Dendritic cell treated with granulocyte-macrophage colony-stimulating factor and Interleukin-4, amounts not matched to agents 40 ng/mL and 50 ng/mL, for 4 days (primary cell): ENCODE data around the gene ATP2A3.

Experiments used
- H3K27ac Mint-ChIP-seq: one replicate; pipeline ENCODE4 v1.8.0; 2022; ENCODE audit warnings: mild to moderate bottlenecking, mixed read lengths
- H3K27me3 Mint-ChIP-seq: one replicate; pipeline ENCODE4 v1.8.0; 2022; ENCODE audit warnings: mild to moderate bottlenecking, mixed read lengths
- H3K36me3 Mint-ChIP-seq: one replicate; pipeline ENCODE4 v1.8.0; 2022; ENCODE audit warnings: low read depth, mixed read lengths
- H3K4me1 Mint-ChIP-seq: one replicate; pipeline ENCODE4 v1.8.0; 2022; ENCODE audit warnings: low read depth, mixed read lengths
- H3K4me3 Mint-ChIP-seq: one replicate; pipeline ENCODE4 v1.8.0; 2022; ENCODE audit warnings: mild to moderate bottlenecking, moderate library complexity, mixed read lengths
- H3K9me3 Mint-ChIP-seq: one replicate; pipeline ENCODE4 v1.8.0; 2022; ENCODE audit warnings: mixed read lengths
- intact Hi-C: fragments of 100-400 bp; cut with micrococcal nuclease; formaldehyde crosslinking; loops from one replicate; pipeline ENCODE4 v1.15.0; 2022

ATP2A3 gene

DNA sequence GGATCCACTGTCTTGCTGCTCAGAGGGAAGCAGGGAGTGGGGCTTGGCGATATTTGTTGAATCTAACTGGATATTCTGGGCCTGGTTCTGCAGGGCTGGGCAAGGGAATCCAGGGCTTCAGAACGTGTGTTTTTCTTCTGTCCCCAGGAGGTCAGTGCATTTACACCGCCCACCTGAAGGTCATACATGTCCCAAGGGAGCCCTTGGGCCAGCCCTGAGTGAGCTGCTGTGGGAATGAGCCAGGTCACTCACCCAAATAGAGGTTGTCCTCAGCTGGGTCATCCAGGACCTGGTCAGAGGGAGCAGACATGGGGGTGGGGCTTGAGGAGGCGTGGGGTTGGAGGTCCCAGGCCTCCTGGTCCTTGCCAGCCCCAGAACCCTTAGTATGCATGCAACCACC lies 82.0 kb downstream of the ATP2A3 start:
- H3K27ac Mint-ChIP-seq, result no peak overlapping the region
- no peaks in the 10 kb centered on the region for H3K9me3 Mint-ChIP-seq
- H3K4me3 Mint-ChIP-seq, result no peak overlapping the region
- intact Hi-C loops, result no loop called here
- H3K27me3 Mint-ChIP-seq, result peaks cover 18% of the 10 kb centered on the region
- H3K4me1 Mint-ChIP-seq, result peaks cover 37% of the 10 kb centered on the region
- peaks cover 74% of the 10 kb centered on the region for H3K36me3 Mint-ChIP-seq

DNA sequence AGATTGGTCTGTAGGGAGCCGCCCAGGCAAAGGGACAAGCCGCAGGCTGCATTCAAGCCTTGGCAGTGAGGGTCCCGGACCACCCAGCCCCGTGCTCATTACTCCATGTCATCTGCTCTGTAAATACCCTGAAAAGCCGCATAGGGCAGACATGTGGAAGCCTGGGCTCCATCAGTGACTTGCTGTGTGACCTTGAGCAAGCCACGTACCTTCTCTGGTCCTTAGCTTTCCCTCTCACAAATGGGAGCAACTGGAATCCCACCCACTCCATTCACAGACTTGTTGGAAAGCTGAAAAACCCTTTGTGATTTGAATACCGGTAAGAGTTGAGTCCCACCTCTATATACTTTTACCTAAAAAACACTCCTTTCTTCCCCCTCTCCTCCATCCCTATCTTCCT lies 83.3 kb downstream of the ATP2A3 start:
- Mint-ChIP-seq H3K36me3 (peaks cover 87% of the 10 kb centered on the region), H3K4me3 (no peak overlapping the region), H3K27ac (no peak overlapping the region), H3K27me3 (peaks cover 15% of the 10 kb centered on the region), H3K4me1 (peaks cover 25% of the 10 kb centered on the region), H3K9me3 (no peaks in the 10 kb centered on the region)
- intact Hi-C loops, result no loop called here

- Mint-ChIP-seq H3K9me3 (no peaks in the 10 kb centered on the region), H3K36me3 (peaks cover 90% of the 10 kb centered on the region), H3K4me1 (peaks cover 13% of the 10 kb centered on the region), H3K27me3 (peaks cover 10% of the 10 kb centered on the region), H3K4me3 (no peak overlapping the region), H3K27ac (no peak overlapping the region)
- intact Hi-C loops, result no loop called here
These were observed 84.4 kb downstream of the ATP2A3 start for GRCh38 chr17:3879591-3880417.

- H3K27me3 Mint-ChIP-seq, result peaks cover 6% of the 10 kb centered on the region
- intact Hi-C loops, result no loop called here
- peaks cover 7% of the 10 kb centered on the region for H3K4me1 Mint-ChIP-seq
- no peaks in the 10 kb centered on the region for H3K9me3 Mint-ChIP-seq
- H3K27ac Mint-ChIP-seq, result no peak overlapping the region
- peaks cover 86% of the 10 kb centered on the region for H3K36me3 Mint-ChIP-seq
- H3K4me3 Mint-ChIP-seq, result no peak overlapping the region
These were observed 85.1 kb downstream of the ATP2A3 start for GRCh38 chr17:3879186-3879585.

GRCh38 chr17:3877220-3877619 lies 87.0 kb downstream of the ATP2A3 start:
- no peaks in the 10 kb centered on the region for H3K9me3 Mint-ChIP-seq
- no peaks in the 10 kb centered on the region for H3K4me1 Mint-ChIP-seq
- H3K27me3 Mint-ChIP-seq, result no peaks in the 10 kb centered on the region
- intact Hi-C loops, result no loop called here
- H3K36me3 Mint-ChIP-seq, result peaks cover 86% of the 10 kb centered on the region
- no peak overlapping the region for H3K4me3 Mint-ChIP-seq
- H3K27ac Mint-ChIP-seq, result no peak overlapping the region

- H3K4me1 Mint-ChIP-seq, result peaks cover 8% of the 10 kb centered on the region
- H3K9me3 Mint-ChIP-seq, result no peaks in the 10 kb centered on the region
- H3K36me3 Mint-ChIP-seq, result peaks cover 91% of the 10 kb centered on the region
- no peaks in the 10 kb centered on the region for H3K27me3 Mint-ChIP-seq
- intact Hi-C loops, result no loop called here
- no peak overlapping the region for H3K27ac Mint-ChIP-seq
- no peak overlapping the region for H3K4me3 Mint-ChIP-seq
These were observed 88.9 kb downstream of the ATP2A3 start for GRCh38 chr17:3875317-3875716.
